K562 (cell line): ENCODE data around the gene CLSTN1.

Source experiments
- ATF1 ChIP-seq, 2 experiments: fragments of 450-650 bp in 1 of 2; IDR thresholded peaks; 2 replicates each; pipeline ENCODE4 v1.6.1; 2016; ENCODE audit warnings: missing compliant biosample characterization in 1 of 2, missing genetic modification characterization in 1 of 2
- CXXC5 ChIP-seq: fragments of 250-450 bp; sonication (Bioruptor Pico); IDR thresholded peaks from 2 replicates; pipeline ENCODE4 v1.8.0; 2022; ENCODE audit warnings: inconsistent platforms, mild to moderate bottlenecking, moderate library complexity
- EZH2 ChIP-seq: IDR thresholded peaks from 2 replicates; pipeline ENCODE4 v1.6.1; 2012; ENCODE audit warnings: low read depth, mild to moderate bottlenecking, inconsistent platforms, low read length, borderline replicate concordance
- FOXK2 ChIP-seq, 2 experiments: fragments of 450-650 bp; IDR thresholded peaks in 1 of 2; conservative IDR thresholded peaks in 1 of 2; 2 replicates each; pipeline ENCODE4 v1.6.1; 2016; ENCODE audit warnings: low read depth in 2 of 2, mild to moderate bottlenecking in 1 of 2
- HCFC1 ChIP-seq: IDR thresholded peaks from 2 replicates; pipeline ENCODE4 v1.6.1; 2012; ENCODE audit warnings: low read depth, low read length, improper control_type of control experiment
- RBM25 ChIP-seq: fragments of 200-400 bp; formaldehyde crosslinking; IDR thresholded peaks from 2 replicates; pipeline ENCODE4 v1.6.1; 2018; ENCODE audit warnings: low read length, low read depth, moderate library complexity; ENCODE audit not compliant: severe bottlenecking
- RCOR1 ChIP-seq, 2 experiments: IDR thresholded peaks; 2 replicates each; pipeline ENCODE4 v1.6.1; 2012; ENCODE audit warnings: low read depth in 2 of 2, low read length in 2 of 2, borderline replicate concordance in 1 of 2, improper control_type of control experiment in 1 of 2
- SAP30 ChIP-seq: fragments of 200-600 bp; sonication (generic); IDR thresholded peaks from 2 replicates; pipeline ENCODE4 v1.6.1; 2012; ENCODE audit warnings: borderline replicate concordance, low read depth, mild to moderate bottlenecking, moderate library complexity, low read length, control low read depth, inconsistent platforms; ENCODE audit not compliant: insufficient read depth, poor library complexity, severe bottlenecking
- TF ChIP-seq, protein P1 (sequence below): sonication (generic); formaldehyde crosslinking; IDR thresholded peaks from 2 replicates; pipeline ENCODE4 v1.9.0; 2022; ENCODE audit warnings: mild to moderate bottlenecking, missing genetic modification reagents
- TF ChIP-seq, protein P2 (sequence below): fragments of 250-450 bp; sonication (Bioruptor Pico); IDR thresholded peaks from 2 replicates; pipeline ENCODE4 v1.8.0; 2021; ENCODE audit warnings: moderate library complexity, mild to moderate bottlenecking, inconsistent platforms
- TF ChIP-seq, protein P3 (sequence below): fragments of 250-450 bp; sonication (Bioruptor Pico); IDR thresholded peaks from 2 replicates; pipeline ENCODE4 v1.4.0; 2020; ENCODE audit warnings: mild to moderate bottlenecking, moderate library complexity
- TF ChIP-seq, protein P4 (sequence below): fragments of 250-450 bp; sonication (Bioruptor Pico); IDR thresholded peaks from 2 replicates; pipeline ENCODE4 v1.8.0; 2021; ENCODE audit warnings: mild to moderate bottlenecking, moderate library complexity

DNA sequence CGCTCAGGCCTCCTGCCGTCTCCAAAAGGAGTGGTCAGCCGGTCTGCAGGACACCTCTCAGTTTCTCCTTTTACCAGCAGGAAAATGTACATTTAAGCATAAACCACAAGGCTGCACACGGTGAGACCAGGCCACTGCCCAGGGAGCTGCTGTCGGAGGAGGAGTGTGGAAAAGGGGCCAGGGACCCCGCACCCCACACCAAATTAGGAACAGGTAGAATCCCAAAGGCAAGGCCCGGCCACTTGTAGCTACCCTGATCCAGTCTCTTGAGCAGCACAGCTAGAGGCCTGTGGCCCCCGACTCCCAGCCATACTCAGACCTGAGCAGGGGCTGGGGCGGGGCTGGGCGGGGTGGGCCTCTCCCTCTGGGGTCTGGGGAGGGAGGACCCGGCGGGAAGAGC lies 94.2 kb downstream of the CLSTN1 start:
- no peak for TF ChIP-seq FOXK2 (conservative IDR thresholded peaks at IDR 0.05 in 1 of 2, IDR thresholded peaks at IDR 0.05 in 1 of 2; ENCODE audit: low read depth in 2 of 2)
- no peak for TF ChIP-seq RCOR1 (IDR thresholded peaks at IDR 0.05; ENCODE audit: borderline replicate concordance in 1 of 2, low read depth in 2 of 2, low read length in 2 of 2)
- no peak for TF ChIP-seq HCFC1
- no peak for TF ChIP-seq SAP30
- no peak for TF ChIP-seq CXXC5
- TF ChIP-seq, protein P1, sequence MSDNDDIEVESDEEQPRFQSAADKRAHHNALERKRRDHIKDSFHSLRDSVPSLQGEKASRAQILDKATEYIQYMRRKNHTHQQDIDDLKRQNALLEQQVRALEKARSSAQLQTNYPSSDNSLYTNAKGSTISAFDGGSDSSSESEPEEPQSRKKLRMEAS, result no peak
- TF ChIP-seq RBM25, result no peak
- TF ChIP-seq, protein P2, sequence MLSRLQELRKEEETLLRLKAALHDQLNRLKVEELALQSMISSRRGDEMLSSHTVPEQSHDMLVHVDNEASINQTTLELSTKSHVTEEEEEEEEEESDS (CRISPR knock-in tag), result no peak
- TF ChIP-seq EZH2, result no peak
- no peak for TF ChIP-seq ATF1 (CRISPR knock-in tag; IDR thresholded peaks at IDR 0.05)
- TF ChIP-seq ATF1 (tag; IDR thresholded peaks at IDR 0.05), result no peak
- TF ChIP-seq, protein P3, sequence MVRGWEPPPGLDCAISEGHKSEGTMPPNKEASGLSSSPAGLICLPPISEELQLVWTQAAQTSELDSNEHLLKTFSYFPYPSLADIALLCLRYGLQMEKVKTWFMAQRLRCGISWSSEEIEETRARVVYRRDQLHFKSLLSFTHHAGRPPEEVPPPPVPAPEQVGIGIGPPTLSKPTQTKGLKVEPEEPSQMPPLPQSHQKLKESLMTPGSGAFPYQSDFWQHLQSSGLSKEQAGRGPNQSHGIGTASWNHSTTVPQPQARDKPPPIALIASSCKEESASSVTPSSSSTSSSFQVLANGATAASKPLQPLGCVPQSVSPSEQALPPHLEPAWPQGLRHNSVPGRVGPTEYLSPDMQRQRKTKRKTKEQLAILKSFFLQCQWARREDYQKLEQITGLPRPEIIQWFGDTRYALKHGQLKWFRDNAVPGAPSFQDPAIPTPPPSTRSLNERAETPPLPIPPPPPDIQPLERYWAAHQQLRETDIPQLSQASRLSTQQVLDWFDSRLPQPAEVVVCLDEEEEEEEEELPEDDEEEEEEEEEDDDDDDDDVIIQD (CRISPR knock-in tag), result no peak
- TF ChIP-seq, protein P4, sequence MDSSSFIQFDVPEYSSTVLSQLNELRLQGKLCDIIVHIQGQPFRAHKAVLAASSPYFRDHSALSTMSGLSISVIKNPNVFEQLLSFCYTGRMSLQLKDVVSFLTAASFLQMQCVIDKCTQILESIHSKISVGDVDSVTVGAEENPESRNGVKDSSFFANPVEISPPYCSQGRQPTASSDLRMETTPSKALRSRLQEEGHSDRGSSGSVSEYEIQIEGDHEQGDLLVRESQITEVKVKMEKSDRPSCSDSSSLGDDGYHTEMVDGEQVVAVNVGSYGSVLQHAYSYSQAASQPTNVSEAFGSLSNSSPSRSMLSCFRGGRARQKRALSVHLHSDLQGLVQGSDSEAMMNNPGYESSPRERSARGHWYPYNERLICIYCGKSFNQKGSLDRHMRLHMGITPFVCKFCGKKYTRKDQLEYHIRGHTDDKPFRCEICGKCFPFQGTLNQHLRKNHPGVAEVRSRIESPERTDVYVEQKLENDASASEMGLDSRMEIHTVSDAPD (CRISPR knock-in tag), result no peak
